H1 (cell line): ENCODE data around the gene SPAG4. TPM values are rescaled to one million over a fixed set of nuclear protein-coding genes. Genes with fewer than 3 reads are reported as not detected.
A peak's percentile ranks its signal among the peaks of the same experiment; 100 is the strongest.

Source experiments
- BCL11A ChIP-seq, 2 experiments: IDR thresholded peaks; one replicate each; pipeline ENCODE4 v1.6.1; 2011; ENCODE audit warnings: low read depth in 2 of 2, low read length in 2 of 2, mild to moderate bottlenecking in 2 of 2
- CREB1 ChIP-seq: IDR thresholded peaks from 2 replicates; pipeline ENCODE4 v1.6.1; 2012; ENCODE audit warnings: inconsistent platforms
- EGR1 ChIP-seq: IDR thresholded peaks from 2 replicates; pipeline ENCODE4 v1.6.1; 2011; ENCODE audit warnings: low read depth, low read length, borderline replicate concordance
- JUN ChIP-seq: IDR thresholded peaks from 2 replicates; pipeline ENCODE4 v1.6.1; 2011; ENCODE audit warnings: low read depth, mild to moderate bottlenecking, improper control_type of control experiment, low read length
- SP4 ChIP-seq: IDR thresholded peaks from 2 replicates; pipeline ENCODE4 v1.6.1; 2012; ENCODE audit warnings: low read length, inconsistent platforms
- polyA plus RNA-seq, 7 experiments: library from polyadenylated mRNA; depleted of rRNA in 3 of 7; stranded (reverse) in 5 of 7; unstranded in 2 of 7; fragments of >200 nt in 5 of 7; fragments of 200-250 nt in 2 of 7; gene quantifications; 1 replicate in 5 of 7; 2 replicates in 1 of 7; 4 replicates in 1 of 7; pipeline versions ENCODE4 v1.2.1 to v1.2.3, GENCODE V29; 2011 to 2013; ENCODE audit warnings: missing spikeins in 2 of 7, mixed read lengths in 2 of 7
- total RNA-seq: library from RNA; stranded (reverse); fragmentation: NEBNext Ultra II Directional; extraction: Animal tissue kit (Norgen Biotek cat#: 25700); gene quantifications from 2 replicates; pipeline ENCODE4 v1.2.1, GENCODE V29; 2021
- TF ChIP-seq, protein P1 (sequence below): IDR thresholded peaks from 2 replicates; pipeline ENCODE4 v1.6.1; 2012; ENCODE audit warnings: low read length, inconsistent platforms

SPAG4 gene
- total and polyA plus RNA-seq, 2 of the 8 experiments (the other 6 are each of a cell fraction or from before 2014, with no cell fraction given) = 2.4 to 6.0 TPM

DNA sequence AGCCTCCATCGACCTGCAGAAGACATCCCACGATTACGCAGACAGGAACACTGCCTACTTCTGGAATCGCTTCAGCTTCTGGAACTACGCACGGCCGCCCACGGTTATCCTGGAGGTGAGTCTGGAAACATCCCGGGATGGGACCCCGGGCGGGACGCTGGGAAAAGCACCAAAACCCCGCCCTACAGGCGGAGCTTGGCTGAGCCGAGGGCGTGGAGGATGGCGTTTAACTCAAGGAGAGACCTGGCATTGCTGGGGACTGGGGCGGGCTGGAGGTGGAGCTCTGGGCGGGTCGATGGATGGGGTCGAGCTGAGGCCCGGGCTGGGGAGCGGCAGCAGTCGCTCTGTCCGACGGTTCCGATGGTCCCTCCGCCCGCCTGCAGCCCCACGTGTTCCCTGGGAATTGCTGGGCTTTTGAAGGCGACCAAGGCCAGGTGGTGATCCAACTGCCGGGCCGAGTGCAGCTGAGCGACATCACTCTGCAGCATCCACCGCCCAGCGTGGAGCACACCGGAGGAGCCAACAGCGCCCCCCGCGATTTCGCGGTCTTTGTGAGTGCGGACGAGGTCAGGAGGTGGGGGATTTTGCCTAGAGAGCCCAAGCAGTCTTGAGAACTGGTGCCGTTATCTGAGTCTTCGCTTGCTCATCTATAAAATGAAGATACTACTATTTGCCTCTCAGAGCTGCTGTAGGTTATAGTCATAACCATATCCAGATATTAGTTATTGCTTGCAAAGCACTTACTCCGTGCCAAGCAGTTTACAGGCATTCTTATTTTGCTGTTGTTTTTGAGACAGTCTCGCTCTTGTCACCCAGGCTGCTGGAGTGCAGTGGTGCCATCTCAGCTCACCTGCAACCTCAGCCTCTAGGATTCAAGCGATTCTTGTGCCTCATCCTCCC is 3.8 kb downstream of the SPAG4 start (continued):
- TF ChIP-seq, protein P1, sequence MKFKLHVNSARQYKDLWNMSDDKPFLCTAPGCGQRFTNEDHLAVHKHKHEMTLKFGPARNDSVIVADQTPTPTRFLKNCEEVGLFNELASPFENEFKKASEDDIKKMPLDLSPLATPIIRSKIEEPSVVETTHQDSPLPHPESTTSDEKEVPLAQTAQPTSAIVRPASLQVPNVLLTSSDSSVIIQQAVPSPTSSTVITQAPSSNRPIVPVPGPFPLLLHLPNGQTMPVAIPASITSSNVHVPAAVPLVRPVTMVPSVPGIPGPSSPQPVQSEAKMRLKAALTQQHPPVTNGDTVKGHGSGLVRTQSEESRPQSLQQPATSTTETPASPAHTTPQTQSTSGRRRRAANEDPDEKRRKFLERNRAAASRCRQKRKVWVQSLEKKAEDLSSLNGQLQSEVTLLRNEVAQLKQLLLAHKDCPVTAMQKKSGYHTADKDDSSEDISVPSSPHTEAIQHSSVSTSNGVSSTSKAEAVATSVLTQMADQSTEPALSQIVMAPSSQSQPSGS = no peak
- TF ChIP-seq SP4 (no peak), EGR1 (0 out of 2 replicates have a peak, but pooled peaks have one; percentile 32), CREB1 (peak; percentile 43; the same call in 1 of the 2 replicates), JUN (no peak), BCL11A (IDR thresholded peaks at IDR 0.05; ENCODE audit: low read depth in 2 of 2, low read length in 2 of 2) (no peak)
